Adrenal gland (tissue), 12 donors: Measurements from ENCODE around the gene GRK6. TPM values are rescaled to one million over a fixed set of nuclear protein-coding genes. Genes with fewer than 3 reads are reported as not detected.

Experiments used
- DNase-seq, 7 donors: peaks; one replicate each; pipeline ENCODE4 v3.0.0-alpha.2; 2019 to 2020
- H3K27ac ChIP-seq, 5 donors: fragments of 200-600 bp; sonication (generic) in 4 of 5; 1 replicate in 3 of 5; 2 replicates in 2 of 5; pipeline versions ENCODE4 v1.5.1 to v1.8.0; 2016 to 2020; ENCODE audit warnings: mild to moderate bottlenecking in 1 of 5
- H3K27me3 ChIP-seq: fragments of 200-600 bp; 2 replicates; pipeline ENCODE4 v1.8.0; 2021
- H3K36me3 ChIP-seq, 2 donors: fragments of 200-600 bp; replicated peaks in 1 of 2; 1 replicate in 1 of 2; 2 replicates in 1 of 2; pipeline versions ENCODE4 v1.5.1 to v1.8.0; 2018 to 2022
- H3K4me1 ChIP-seq, 2 donors: fragments of 200-600 bp; replicated peaks in 1 of 2; 1 replicate in 1 of 2; 2 replicates in 1 of 2; pipeline versions ENCODE4 v1.5.1 to v1.8.0; 2018 to 2021
- H3K4me3 ChIP-seq, 4 donors: fragments of 200-600 bp; sonication (generic) in 3 of 4; one replicate each; pipeline ENCODE4 v1.5.1; 2016 to 2018
- H3K9me3 ChIP-seq, 3 donors: fragments of 200-600 bp; sonication (generic) in 1 of 3; replicated peaks in 1 of 3; 1 replicate in 2 of 3; 2 replicates in 1 of 3; pipeline versions ENCODE4 v1.5.1 to v1.8.0; 2016 to 2021
- POLR2A ChIP-seq, 2 donors: fragments of 450-650 bp; IDR thresholded peaks; one replicate each; pipeline ENCODE4 v1.6.1; 2017; ENCODE audit warnings: antibody characterized with exemption in 2 of 2, mild to moderate bottlenecking in 2 of 2, moderate library complexity in 1 of 2
- WGBS, 4 donors: extraction: QIAGEN DNeasy Blood & Tissue Kit in 2 of 4; methylation state at CpG; one replicate each; pipeline versions ENCODE4 v1.1.5 to v1.1.7; 2013 to 2017; 5-methylcytosine and 5-hydroxymethylcytosine counted together
- intact Hi-C, 2 donors: fragments of 100-400 bp; cut with DNase I; formaldehyde crosslinking; loops; one replicate each; pipeline versions ENCODE4 v1.14.1 to v1.15.0; 2022 to 2023
- polyA plus RNA-seq, 3 donors: library from polyadenylated mRNA; stranded (reverse); fragments of 200-250 nt in 2 of 3; fragments of 350-450 nt in 1 of 3; fragmentation: Illumina TruSeq in 1 of 3; extraction: RNeasy Lipid Tissue Mini Kit (QIAGEN cat#74804) in 1 of 3; gene quantifications; one replicate each; pipeline ENCODE4 v1.2.3, GENCODE V29; 2013 to 2014
- total RNA-seq, 9 donors: library from RNA; depleted of rRNA in 4 of 9; stranded (reverse); fragments of >200 nt in 4 of 9; fragments of 120-200 nt in 1 of 9; fragmentation: NEBNext Ultra II Directional in 1 of 9; extraction: Animal tissue kit (Norgen Biotek cat#: 25700) in 1 of 9; gene quantifications; one replicate each; pipeline versions ENCODE4 v1.1.0 to v1.2.4, GENCODE V29; 2013 to 2023
- TF ChIP-seq, protein P1 (sequence below), 6 experiments: fragments of 450-650 bp in 4 of 6; fragments of 200-600 bp in 2 of 6; sonication (generic) in 1 of 6; IDR thresholded peaks; 1 replicate in 5 of 6; 2 replicates in 1 of 6; pipeline versions ENCODE4 v1.5.1 to v1.8.0; 2016 to 2021; ENCODE audit warnings: antibody characterized with exemption in 6 of 6, mild to moderate bottlenecking in 2 of 6, moderate library complexity in 1 of 6
- donor health status: healthy with polysubstance abuse.
- donor health status: Bipolar disorder and iron deficiency.
- donor health status: DM: yes; HTN: yes; CAD: no.
- donor health status: DM: no; HTN: no; CAD: no.
- donor health status: DM: no; HTN: no; CAD: no.
- donor health status: DM: yes; HTN: yes; CAD: no.

The GRK6 gene
- total and polyA plus RNA-seq, 12 donors: 3.5 to 31.9 (median 21.7) TPM

DNA sequence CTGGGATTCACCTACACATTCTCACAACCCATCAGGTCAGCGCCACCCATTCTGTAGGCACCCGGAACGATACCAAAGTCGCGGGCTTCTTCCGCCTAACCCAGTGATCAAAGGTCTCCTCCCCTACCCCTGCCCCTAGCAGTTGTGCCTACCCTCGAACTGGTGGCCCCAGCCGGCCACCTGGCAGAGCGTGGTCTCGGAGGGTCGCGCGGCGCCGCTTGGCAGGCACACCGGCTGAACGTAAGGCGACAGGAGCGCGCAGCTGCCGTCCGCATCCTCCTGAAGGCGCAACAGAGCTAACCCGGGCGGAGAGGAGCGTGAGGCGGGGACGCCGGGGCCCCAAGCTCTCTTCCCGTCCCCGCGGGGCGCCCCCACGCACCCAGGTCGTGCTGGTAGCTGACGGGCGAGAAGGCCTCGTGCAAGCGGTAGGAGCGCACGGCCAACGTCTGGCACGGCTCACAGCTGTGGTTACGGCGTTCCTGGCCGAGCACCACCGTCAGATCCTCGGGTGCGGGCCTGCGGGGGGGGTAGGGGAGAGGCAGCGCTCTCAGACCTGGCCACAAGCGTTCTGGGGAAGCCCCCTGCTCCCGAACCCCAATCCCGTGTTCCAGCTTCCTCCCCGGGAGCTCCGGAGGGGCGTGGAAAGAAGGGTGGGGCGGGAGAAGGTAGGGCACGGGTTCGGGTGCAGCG lies 23.2 kb upstream of the GRK6 start:
- Histone ChIP-seq H3K9me3 (no peaks in the 10 kb centered on the region), H3K36me3 (no peaks in the 10 kb centered on the region), H3K4me3 (peak overlapping the region in 1 of 4 donors; percentile 54), H3K27me3 (peaks cover 58% of the 10 kb centered on the region), H3K27ac (no peak overlapping the region), H3K4me1 (peaks cover 13 to 27% of the 10 kb centered on the region in 2 donors)
- no peak for DNase-seq
- no peak for TF ChIP-seq POLR2A (IDR thresholded peaks at IDR 0.05)
- TF ChIP-seq, protein P1, sequence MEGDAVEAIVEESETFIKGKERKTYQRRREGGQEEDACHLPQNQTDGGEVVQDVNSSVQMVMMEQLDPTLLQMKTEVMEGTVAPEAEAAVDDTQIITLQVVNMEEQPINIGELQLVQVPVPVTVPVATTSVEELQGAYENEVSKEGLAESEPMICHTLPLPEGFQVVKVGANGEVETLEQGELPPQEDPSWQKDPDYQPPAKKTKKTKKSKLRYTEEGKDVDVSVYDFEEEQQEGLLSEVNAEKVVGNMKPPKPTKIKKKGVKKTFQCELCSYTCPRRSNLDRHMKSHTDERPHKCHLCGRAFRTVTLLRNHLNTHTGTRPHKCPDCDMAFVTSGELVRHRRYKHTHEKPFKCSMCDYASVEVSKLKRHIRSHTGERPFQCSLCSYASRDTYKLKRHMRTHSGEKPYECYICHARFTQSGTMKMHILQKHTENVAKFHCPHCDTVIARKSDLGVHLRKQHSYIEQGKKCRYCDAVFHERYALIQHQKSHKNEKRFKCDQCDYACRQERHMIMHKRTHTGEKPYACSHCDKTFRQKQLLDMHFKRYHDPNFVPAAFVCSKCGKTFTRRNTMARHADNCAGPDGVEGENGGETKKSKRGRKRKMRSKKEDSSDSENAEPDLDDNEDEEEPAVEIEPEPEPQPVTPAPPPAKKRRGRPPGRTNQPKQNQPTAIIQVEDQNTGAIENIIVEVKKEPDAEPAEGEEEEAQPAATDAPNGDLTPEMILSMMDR (IDR thresholded peaks at IDR 0.05): no peak
- 2 to 19% (median 2%) methylated on average over 6 to 61 of the region's 61 CpGs for WGBS, 4 donors
- intact Hi-C loops: no loop called here

DNA sequence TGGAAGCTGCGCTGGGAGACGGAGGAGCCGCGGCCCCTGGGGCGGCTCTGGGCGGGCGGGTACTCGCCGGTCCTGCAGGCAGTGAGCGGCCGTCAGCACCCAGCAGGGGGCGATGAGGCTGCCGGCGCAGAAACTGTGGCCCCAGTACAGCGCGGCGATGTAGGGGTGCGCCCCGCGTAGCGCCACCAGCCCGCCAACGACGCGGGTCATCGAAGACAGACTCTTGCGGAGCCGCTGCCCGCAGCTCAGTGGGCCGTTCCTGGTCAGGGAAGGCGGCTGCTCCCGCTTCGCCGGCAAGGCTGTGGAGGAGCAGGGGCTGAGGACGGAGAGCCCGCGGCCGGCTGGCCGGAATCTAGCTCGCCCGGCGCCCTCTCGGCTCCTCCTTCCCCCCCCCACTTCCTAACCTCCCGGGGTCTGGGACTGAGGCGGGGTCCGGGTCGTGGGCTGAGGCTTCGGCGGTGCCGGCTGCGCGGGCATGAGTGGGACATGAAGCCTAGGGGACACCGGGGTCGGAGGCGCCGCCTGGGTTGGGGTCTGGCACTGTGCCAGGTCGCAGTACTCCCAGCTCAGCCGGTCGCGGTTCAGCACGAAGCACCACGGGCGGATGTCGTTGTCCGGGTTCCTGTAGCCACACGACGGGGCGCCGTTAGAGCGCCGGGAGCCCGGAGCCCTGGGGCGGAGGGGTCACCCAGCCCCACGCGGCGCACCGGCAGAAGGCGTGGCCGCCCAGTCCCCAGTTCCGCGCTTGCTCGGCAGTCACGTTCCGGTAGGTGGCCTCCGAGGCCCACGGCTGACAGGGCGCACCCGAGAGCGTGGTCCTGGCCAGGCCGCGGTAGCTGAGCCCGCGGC lies 22.5 kb upstream of the GRK6 start:
- peak overlapping the region in 2 of 4 donors; percentile 5 to 54 for H3K4me3 ChIP-seq
- peaks cover 13 to 27% of the 10 kb centered on the region in 2 donors for H3K4me1 ChIP-seq
- intact Hi-C loops: loop anchor here in 1 of 2 donors (2.0 kb wide), 1 partner anchor 51 kb away; no protein-coding TSS in a partner anchor
- TF ChIP-seq, protein P1 (IDR thresholded peaks at IDR 0.05): peak; percentile 41 to 90 (median 68)
- TF ChIP-seq POLR2A (IDR thresholded peaks at IDR 0.05): no peak
- H3K27ac ChIP-seq: no peak overlapping the region
- H3K36me3 ChIP-seq: no peaks in the 10 kb centered on the region
- H3K27me3 ChIP-seq: peaks cover 50% of the 10 kb centered on the region
- DNase-seq: peak; percentile 81 to 93 (median 87)
- H3K9me3 ChIP-seq: no peaks in the 10 kb centered on the region
- 0 to 3% (median 1%) methylated on average over 8 to 93 of the region's 93 CpGs for WGBS, 4 donors

DNA sequence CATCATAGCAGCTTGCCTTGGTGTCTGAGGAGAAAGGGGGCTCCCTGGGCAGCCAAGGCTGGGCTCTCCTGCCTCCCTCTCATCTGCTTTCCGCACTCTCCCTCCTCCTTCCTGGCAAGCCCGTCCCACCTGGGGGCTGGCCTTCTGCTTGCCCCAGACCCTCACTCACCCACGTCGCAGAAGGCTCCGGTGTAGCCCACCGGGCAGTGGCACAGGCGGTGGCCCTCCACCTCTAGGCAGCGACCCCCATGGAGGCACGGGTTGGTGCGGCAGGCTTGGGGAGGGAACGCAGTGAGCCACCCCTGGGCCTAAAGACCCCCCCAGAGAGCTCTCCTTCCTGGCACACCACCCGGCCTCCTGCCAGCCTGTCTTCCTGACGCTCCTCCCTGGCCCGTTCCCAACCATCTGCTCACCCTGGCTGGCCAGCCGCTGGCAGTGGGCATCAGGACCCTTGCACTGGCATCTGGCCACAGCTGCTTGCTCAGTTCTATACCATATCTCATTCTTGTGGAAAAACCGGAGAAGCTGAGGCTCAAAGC lies 21.8 kb upstream of the GRK6 start:
- peaks cover 43% of the 10 kb centered on the region for H3K27me3 ChIP-seq
- no peak overlapping the region for H3K27ac ChIP-seq

More for the DNA sequence above, 21.8 kb upstream of the GRK6 start:
- H3K4me1 ChIP-seq: peaks cover 13 to 27% of the 10 kb centered on the region in 2 donors
- intact Hi-C loops: loop anchor here in 1 of 2 donors (2.0 kb wide), 1 partner anchor 50 kb away; no protein-coding TSS in a partner anchor
- no peaks in the 10 kb centered on the region for H3K9me3 ChIP-seq
- H3K36me3 ChIP-seq: no peaks in the 10 kb centered on the region
- whole genome bisulfite sequencing, 4 donors: 19 to 33% (median 32%) methylated on average over 8 to 16 of the region's 16 CpGs
- peak in 1 of 7 donors; percentile 22 for DNase-seq
- no peak for TF ChIP-seq POLR2A (IDR thresholded peaks at IDR 0.05)
- TF ChIP-seq, protein P1 (IDR thresholded peaks at IDR 0.05): no peak
- H3K4me3 ChIP-seq: peak overlapping the region in 1 of 4 donors; percentile 54
